Limb (tissue), 2 donors: Measurements from ENCODE around the gene SLC25A17.

Experiments used
- DNase-seq, 2 donors: peaks; one replicate each; pipeline ENCODE4 v3.0.0-alpha.2; 2016; ENCODE audit errors: extremely low spot score in 2 of 2

SLC25A17 gene

DNA sequence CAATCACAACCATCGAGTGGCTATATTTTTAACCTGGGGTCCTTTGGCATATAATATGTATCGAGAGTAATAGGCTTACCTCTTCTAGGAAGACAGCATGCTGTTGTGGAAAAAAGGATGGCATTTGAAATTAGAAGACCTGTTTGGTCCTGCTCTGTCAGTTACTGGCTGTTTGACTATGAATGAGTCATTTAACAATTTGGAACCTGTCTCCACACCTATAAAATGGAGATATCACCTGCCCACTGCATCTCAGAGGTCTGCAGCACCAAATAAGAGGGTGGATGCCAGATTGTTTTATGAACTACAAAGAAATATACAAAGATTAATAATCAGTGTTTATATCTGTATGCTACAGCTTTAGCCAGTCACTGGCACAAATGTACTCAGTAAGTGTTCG is 60.8 kb downstream of the SLC25A17 start:
- no peak for DNase-seq

DNA sequence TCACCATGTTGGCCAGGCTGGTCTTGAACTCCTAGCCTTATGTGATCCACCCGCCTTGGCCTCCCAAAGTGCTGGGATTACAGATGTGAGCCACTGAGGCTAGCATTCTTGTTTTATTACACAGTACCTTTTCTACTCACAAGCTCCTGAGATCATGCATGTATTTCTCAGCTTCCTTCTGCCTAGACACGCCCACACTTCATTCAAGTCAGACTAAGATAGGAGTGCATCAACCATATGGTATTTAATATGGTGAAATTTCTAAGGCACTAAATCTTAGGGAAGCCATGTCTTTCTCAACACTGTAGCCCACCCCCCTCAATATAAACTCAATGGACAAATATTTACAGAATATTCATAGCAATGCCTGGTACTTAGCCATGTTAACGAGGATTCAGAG is 62.1 kb downstream of the SLC25A17 start:
- DNase-seq = no peak

DNA sequence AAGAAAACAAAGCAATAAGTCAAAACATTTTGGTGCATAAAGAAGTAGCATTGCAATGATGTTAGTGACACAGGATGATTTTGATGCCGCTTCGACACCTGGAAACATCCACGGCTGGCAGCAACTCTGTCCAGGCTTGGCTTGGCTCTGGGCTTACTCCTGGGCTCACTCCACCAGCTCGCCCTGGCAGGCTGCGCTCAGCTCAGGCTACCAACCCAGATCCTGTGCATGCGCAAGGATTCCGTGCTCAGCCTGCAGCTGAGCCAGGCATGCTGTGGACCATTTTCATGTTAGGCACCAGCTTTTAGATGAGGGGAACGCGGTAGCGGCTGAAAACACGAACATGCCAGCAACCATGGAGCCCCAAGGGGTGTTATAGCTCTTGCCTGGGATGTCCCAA is 66.0 kb downstream of the SLC25A17 start:
- DNase-seq = no peak

DNA sequence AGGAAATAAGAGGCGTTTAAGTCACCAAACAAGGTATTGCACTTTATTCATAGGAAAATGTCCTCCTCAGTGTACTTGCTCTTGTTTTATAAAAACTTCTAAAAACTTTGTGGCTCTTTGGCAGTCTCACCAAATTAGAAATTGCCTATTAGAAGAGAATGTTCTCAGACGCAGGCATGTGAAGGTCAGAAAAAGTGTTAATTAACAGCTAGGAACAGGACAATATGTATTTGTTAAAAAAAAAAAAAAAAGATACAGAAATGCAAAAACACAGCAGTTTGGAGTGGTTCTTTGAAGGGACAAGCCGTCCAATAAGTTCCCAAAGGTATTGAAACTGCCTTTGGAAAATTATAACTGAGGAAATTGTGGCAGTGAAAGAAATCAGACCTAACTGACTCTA is 67.9 kb downstream of the SLC25A17 start:
- DNase-seq = no peak

DNA sequence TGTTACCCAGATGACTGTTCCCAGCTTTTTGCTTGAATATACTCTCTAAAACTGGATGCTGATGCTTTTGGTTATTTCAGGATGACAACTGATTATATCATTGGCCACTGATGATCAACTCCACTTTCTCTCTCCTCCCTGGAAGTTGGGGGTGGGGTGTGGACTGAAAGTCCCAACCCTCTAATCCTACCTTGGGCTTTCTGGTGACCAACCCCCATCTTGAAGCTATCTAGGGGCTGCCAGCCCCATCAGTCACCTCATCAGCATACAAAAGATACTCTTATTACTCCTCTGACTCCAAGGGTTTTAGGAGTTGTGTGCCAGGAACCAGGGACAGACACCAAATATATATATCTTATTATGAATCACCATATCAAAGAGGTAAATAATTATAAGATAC is 69.3 kb downstream of the SLC25A17 start:
- no peak for DNase-seq

DNA sequence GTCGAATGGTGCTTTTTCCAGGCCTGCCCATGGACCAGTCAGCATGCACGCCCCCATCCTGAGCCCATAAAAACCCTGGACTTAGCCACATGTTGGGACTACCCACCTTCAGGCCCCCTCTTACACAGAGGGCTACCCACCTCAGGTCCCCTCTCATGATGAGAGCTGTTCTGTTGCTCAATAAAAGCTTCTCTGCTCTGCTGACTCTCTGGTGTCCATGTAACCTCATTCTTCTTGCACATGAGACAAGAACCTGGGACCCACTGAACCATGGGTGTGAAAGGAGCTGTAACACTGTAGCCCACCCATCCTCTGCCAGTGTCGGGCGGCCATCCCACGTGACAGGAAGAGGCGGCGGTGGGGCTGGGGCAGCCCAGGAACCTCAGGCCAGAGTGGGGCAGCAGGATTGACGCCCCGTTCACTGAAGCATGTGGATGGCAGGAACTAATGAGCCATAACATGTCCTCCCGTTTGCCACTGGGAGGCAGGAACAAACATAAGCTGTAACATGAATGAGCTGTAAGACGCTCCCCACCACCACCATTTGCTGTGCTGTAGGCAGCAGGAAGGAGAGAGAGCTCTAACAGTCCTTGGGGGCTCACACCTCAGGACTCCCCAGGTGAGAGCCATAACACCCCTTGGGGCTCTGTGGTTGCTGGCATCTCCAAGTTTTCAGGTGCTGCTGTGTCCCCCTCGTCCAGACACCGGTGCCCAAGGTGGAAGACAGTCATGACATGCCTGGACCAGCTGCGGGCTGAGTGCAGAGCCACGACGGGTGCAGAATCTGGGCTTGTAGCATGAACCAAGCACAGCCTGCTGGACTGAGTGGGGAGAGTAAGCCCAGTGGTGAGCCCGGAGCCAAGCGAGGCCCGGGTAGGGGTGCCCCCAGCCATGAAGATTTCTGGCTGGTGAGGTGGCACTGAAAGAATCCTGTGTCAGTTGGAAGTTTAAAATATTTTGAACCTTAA is 70.5 kb downstream of the SLC25A17 start:
- DNase-seq = no peak

DNA sequence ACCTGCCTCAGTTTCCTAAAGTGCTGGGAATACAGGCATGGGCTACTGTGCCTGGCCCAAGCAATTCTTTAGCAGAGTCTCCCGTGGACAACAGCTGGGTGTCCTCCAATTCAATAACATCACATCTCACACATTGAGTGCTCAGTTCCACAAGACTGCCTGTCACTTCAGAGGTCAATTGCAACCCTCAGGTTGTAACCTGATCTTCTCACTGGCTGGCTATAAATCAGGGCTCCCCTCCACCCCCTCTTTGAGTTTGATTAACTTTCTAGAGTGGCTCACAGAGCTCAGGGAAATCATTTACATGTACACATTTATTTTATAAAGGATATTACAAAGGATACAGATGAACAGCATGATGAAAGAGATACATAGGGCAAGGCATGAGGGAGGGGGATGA is 71.8 kb downstream of the SLC25A17 start:
- no peak for DNase-seq

DNA sequence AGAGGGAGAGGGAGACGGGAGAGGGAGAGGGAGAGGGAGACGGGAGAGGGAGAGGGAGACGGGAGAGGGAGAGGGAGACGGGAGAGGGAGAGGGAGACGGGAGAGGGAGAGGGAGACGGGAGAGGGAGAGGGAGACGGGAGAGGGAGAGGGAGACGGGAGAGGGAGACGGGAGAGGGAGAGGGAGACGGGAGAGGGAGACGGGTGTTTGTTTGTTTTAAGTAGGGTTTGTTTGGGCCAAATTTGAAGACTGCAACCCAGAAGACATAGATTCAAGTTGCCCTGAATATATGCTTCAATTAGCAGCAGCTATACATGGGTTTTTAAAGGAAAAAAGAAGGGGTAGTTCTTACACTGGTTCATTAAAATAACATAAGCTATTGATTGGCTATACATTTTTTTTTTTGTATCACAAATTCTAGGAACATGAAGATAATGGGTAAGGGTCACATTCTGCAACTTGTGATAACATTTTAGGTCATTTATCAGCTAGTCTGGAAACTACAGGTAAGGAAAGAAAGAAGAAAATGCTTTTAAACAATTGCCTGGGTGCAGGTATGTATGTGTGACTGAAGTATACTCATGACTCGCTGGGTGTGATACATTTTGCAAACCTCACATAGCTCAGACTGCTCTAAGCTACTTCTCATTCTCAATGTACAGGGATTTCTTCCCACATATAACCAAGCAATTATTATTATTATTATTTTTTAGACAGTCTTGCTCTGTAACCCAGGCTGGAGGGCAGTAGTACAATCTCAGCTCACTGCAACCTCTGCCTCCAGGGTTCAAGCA is 72.5 kb downstream of the SLC25A17 start:
- no peak for DNase-seq

DNA sequence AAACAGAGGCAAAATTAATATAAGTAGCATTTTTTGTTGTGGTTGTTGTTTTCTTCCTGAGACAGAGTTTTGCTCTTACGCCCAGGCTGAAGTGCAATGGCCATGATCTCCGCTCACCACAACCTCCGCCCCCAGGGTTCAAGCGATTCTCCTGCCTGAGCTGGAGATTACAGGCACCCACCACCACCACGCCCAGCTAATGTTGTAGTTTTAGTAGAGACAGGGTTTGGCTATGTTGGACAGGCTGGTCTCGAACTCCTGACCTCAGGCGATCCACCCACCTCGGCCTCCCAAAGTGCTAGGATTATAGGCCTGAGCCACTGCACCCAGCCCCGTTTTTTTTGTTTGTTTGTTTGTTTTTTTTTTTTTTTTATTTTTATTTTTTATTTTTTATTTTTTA is 75.4 kb downstream of the SLC25A17 start:
- no peak for DNase-seq

DNA sequence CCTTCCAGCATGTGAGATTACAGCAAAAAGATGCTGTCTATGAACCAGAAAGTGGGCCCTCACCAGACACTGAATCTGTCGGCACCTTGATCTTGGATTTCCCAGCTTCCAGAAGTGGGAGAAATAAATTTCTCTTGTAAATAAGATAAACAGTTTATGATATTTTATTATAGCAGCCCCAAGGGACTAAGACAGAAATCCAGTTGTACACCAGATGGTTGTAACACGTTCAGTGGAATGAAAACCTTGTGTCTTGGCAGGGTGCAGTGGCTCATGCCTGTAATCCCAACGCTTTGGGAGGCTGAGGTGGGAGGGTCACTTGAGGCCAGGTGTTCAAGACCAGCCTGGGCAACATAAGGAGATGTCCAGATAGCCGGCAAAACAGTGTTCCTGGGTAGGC is 78.0 kb downstream of the SLC25A17 start:
- DNase-seq = no peak

DNA sequence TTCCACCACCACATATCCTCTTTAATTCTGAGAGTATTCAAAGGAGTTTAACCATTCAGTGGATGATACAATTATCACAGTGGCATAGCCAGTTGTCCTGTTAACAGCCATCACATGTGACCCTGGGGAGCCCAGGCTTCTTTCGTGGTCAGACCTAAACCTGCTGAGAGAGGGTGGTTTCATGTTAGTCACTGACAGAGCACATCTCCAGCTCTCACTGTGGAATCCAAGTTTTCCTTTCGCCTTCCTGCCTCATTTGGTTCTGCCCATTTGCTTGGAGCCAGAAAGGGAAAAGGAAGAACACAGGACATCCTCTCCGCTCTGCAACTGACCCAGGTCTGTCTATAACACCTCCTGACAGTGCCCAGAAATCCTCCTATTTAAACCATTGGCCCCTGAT is 79.4 kb downstream of the SLC25A17 start:
- DNase-seq = no peak

DNA sequence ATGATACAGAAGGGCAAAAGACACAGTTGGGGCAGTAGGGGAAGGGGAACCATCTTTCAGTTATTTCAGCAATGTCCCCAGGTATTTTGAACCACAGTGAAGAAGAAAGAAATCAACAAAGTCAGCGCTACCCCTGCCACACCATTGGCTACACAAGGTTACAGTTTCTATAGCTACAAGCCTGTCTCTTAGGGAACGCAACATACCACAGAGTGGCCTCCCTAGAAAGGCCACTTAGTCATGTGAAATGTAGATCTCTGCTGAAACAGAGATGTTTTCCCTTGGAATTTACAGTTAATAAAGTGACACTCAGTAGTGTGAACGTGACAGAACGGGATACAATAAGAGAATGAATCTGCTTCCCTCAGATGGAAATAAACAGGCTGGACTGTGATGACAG is 85.2 kb downstream of the SLC25A17 start:
- DNase-seq = no peak

DNA sequence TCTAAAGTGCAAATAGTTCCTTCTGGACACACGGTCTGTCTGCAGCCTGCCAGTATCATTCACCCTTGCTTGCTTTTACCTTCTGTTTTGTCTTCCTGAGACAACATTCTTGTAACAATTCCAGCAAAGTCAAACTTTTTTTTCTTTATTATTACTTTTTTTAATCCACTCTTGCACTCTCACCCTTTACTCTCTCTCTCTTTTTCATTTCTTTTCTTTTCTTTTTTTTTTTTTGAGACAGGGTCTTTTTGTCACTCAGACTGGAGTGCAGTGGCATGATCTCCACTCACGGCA is 86.2 kb downstream of the SLC25A17 start:
- no peak for DNase-seq

DNA sequence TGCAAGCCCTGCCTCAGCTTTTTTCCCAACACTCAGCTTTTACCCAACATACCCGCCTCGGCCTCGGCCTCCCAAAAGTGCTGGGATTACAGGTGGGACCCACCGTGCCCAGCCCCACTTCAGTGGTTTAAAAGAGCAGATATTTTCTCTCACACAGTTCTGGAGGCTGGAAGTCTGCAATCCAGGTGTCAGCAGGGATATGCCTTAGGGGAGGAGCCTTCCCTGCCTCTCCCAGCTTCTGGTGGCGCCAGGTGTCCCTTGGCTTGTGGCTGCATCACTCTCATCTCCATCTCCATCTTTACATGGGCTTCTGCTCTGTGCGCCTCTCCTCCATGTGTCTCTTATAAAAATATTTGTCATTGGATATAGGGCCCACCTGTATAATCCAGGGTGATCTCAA is 89.9 kb downstream of the SLC25A17 start:
- no peak for DNase-seq

DNA sequence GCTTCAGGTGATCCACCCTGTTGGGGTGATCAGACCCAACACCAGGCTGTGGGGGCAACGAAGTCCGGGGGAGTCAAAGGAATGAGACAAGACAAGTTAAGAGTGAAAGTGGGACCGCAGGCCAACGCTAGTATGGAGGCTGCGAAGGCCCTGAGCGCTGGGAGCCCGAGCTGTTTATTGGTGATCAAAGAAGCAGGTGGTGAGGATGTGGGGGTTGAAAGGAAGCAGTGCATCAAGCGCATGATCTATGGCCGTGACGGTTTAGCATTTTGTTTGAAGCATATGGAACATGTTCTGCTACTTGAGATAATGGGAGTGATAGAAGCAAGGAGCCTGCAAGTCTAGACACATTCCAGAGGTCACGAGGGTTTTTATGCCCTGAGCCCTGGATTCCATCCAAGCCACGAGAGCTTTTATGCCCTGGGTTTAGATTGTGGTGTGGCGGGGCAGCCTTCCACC is 90.4 kb downstream of the SLC25A17 start:
- DNase-seq = no peak

DNA sequence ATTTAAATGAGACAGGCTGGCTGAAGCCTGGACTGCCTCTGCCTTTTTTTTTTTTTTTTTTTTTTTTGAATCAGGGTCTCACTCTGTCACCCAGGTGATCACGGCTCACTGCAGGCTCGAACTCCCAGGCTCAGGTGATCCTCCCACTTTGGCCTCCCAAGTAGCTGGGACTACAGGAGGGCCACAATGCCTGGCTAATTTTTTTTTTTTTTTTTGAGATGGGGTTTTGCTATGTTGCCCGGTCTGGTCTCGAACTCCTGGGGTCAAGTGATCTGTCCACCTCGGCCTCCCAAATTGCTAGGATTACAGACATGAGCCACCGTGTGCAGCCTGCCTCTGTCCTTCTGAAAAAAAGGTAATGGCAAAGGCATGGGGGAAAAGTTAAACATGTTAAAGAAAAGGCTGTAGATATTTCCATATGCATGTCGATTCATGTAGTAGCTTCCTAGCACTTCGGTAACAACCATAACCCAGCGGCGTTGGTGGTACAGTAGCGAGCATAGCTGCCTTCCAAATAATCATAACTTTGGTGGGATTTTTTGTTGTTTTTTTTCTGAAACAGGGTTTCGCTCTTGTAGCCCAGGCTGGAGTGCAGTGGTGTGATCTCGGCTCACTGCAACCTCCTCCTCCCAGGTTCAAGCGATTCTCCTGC is 91.1 kb downstream of the SLC25A17 start:
- no peak for DNase-seq

DNA sequence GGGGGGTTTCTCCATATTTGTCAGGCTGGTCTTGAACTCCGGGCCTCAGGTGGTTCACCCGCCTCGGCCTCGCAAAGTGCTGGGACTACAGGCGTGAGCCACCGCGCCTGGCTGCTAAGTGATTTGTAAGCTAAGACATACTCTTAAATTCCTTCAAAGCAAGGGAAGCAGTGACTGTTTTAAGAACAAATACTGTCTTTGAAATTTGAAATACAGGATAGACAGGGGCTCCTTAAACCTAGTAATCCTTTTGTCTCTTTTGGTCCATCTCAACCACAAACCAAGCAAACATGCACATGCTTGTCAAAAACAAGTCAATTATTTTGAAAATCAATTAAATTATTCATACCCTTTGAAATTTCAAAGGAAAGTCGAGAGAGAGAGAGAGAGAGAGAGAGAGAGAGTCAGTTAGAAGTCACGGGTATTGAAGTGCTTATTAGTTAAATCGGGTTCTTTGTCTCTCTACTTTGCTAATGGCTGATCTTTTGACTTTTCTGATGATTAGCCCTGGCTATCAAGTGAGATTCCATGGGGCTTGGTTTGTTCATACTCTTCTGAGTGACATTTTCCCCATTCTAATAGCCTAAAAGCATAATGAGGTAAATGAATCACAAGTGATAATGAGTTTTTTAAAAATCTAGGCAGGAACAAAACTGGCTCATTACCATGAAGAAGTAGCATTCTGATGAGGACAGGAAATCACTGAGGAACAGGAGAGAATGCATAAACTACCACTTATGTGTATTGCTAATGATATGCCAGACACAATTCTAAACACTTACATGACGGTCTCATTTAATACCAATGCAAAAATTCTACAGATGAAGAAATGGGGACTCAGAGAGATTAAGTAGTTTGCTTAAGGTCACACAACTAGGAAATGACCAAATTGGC is 91.8 kb downstream of the SLC25A17 start:
- no peak for DNase-seq

DNA sequence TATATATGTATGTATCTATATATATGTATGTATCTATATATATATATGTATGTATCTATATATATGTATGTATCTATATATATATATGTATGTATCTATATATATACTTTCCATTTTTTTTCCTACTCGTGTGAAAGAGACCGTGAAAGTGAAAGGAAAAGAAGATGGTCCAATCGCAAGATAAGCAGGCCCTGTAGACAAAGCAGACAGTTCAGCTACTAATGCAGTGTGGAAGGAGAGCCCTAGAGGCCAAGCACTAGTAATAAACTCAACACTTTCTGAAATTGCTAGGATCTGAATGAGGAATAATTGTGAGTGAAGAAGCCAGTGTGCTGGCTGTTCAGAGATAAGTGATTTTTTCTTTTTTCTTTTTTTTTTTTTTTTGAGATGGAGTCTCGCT is 92.6 kb downstream of the SLC25A17 start:
- DNase-seq = no peak

DNA sequence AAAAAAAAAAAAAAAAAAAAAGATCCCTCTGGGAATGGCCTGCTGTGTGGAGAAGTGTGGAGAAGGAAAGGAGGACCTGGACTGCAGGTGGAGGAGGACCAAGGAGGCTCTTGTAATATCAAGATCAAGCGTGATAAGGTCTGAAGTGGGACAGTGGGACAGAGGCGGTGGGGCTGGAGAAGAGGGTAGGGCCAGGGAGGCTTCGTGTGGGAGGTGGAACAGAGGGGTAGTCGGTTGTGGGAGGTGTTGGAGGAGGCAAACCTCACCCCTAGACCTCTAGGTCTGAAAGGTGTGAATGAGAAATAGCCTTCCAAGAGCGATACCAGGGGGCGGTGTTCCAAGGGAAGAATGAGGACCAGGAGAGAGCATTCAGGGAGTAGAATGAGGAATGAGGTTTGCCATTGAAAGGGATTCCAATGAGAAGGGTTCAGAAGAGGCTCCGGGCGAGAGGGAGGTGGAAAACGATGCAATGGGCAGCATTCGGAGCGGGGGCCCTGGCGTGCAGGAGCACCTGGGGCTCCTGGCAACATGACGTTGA is 95.7 kb downstream of the SLC25A17 start:
- DNase-seq = no peak

DNA sequence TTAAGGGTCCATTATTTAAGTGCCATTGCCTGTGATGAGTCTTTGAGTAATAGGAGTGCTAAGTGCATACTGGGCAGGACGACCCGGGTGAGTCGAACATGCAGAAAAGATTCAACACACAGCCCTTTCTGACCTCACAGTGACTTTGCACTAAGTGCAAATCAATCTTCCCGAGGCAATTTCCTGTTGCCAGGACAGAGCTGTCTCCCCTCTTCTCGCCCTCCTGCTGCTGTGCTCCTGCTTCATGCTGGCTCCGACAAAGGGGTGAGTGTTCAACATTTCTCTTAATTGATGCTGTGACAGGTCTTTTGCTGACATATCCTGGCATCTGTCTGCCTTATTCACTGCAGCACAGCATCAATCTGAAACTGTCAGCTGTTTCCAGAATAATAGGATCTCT is 97.9 kb downstream of the SLC25A17 start:
- DNase-seq = peak in 1 of 2 donors; percentile 41
